ENCODE measurements around the gene MFSD6L.
"Not testable (repeated sequence)": the region's sequence is repeated elsewhere in the genome, so short reads cannot be mapped to it uniquely, and the experiment has no call there.

MFSD6L gene

GRCh38 chr17:8823279-8823678 is 24.1 kb upstream of the MFSD6L start:
- no peak for DNase-seq

GRCh38 chr17:8822401-8823035 is 23.4 kb upstream of the MFSD6L start:
- DNase-seq: no peak

GRCh38 chr17:8821446-8822105 is 22.4 kb upstream of the MFSD6L start:
- no peak for DNase-seq

- no peak for DNase-seq
Measured at GRCh38 chr17:8820311-8821010, 21.3 kb upstream of the MFSD6L start.

- DNase-seq: no peak
Measured at GRCh38 chr17:8818654-8819330, 19.6 kb upstream of the MFSD6L start.

- no peak for DNase-seq
Measured at GRCh38 chr17:8818047-8818446, 18.9 kb upstream of the MFSD6L start.

GRCh38 chr17:8806926-8807550 is 7.9 kb upstream of the MFSD6L start:
- DNase-seq: peak; percentile 41

- DNase-seq: no peak
Measured at GRCh38 chr17:8806253-8806925, 7.2 kb upstream of the MFSD6L start.

- not testable (repeated sequence) for DNase-seq
Measured at GRCh38 chr17:8805396-8805795, 6.2 kb upstream of the MFSD6L start.

- no peak for DNase-seq
Measured at GRCh38 chr17:8803531-8804420, 4.6 kb upstream of the MFSD6L start.

- DNase-seq: no peak
Measured at GRCh38 chr17:8801135-8801840, 2.1 kb upstream of the MFSD6L start.

GRCh38 chr17:8800656-8801055 is 1.5 kb upstream of the MFSD6L start:
- DNase-seq: no peak

- DNase-seq: no peak
Measured at GRCh38 chr17:8799570-8800212, 526 bp upstream of the MFSD6L start.

- DNase-seq: no peak
Measured at GRCh38 chr17:8798176-8798845, 854 bp downstream of the MFSD6L start.

- DNase-seq: no peak
Measured at GRCh38 chr17:8797621-8798175, 1.5 kb downstream of the MFSD6L start.

- DNase-seq: no peak
Measured at GRCh38 chr17:8794636-8795035, 4.5 kb downstream of the MFSD6L start.

GRCh38 chr17:8793649-8794048 is 5.5 kb downstream of the MFSD6L start:
- no peak for DNase-seq

GRCh38 chr17:8792646-8793045 is 6.5 kb downstream of the MFSD6L start:
- no peak for DNase-seq

- DNase-seq: no peak
Measured at GRCh38 chr17:8791910-8792270, 7.3 kb downstream of the MFSD6L start.
